ENCODE results near the gene TIMELESS.

Gene TIMELESS

GRCh38 chr12:56479625-56480024 is 30.4 kb upstream of the TIMELESS start:
- Histone ChIP-seq H3K36me3 (replicated peaks in 1 of 2; ENCODE audit: control insufficient read depth in 2 of 2, insufficient read depth in 2 of 2, low read length in 2 of 2) (peaks cover 0 to 7% of the 10 kb centered on the region in 2 donors), H2BK5ac (ENCODE audit: low read length) (no peak overlapping the region), H2BK12ac (ENCODE audit: low read length) (no peak overlapping the region), H4K8ac (ENCODE audit: low read depth, low read length) (no peak overlapping the region), H2AFZ (ENCODE audit: low read length) (no peak overlapping the region), H2BK120ac (ENCODE audit: low read depth, low read length) (no peak overlapping the region), H3K4me2 (ENCODE audit: insufficient read depth, low read length, poor library complexity, severe bottlenecking) (no peak overlapping the region), H3K14ac (ENCODE audit: low read length) (no peak overlapping the region), H3K4ac (ENCODE audit: low read length) (no peak overlapping the region), H3K27ac (replicated peaks; ENCODE audit: low read length) (no peak overlapping the region), H3K9me3 (replicated peaks in 1 of 2; ENCODE audit: control insufficient read depth in 2 of 2, insufficient read depth in 1 of 2, low read depth in 1 of 2, low read length in 2 of 2) (peaks cover 0 to 4% of the 10 kb centered on the region in 2 donors), H3K9ac (ENCODE audit: low read depth, low read length, poor library complexity) (no peak overlapping the region), H2AK5ac (ENCODE audit: low read depth, low read length) (no peak overlapping the region), H3K27me3 (ENCODE audit: control insufficient read depth in 3 of 3, insufficient read depth in 3 of 3, low read depth in 1 of 3, low read length in 3 of 3) (no peaks in the 10 kb centered on the region), H3K4me1 (ENCODE audit: control insufficient read depth in 2 of 2, insufficient read depth in 1 of 2, low read depth in 1 of 2, low read length in 2 of 2) (no peaks in the 10 kb centered on the region), H3K23ac (ENCODE audit: low read depth, low read length, poor library complexity) (no peak overlapping the region), H2BK15ac (ENCODE audit: low read length) (no peak overlapping the region), H3K18ac (ENCODE audit: low read length) (no peak overlapping the region), H3K79me1 (ENCODE audit: low read depth, low read length) (no peaks in the 10 kb centered on the region), H3K4me3 (ENCODE audit: low read length in 2 of 2) (no peak overlapping the region), H4K91ac (ENCODE audit: low read depth, low read length, poor library complexity) (no peak overlapping the region)
- no CpG with 5 or more reads among the region's 7 CpGs for WGBS, 2 donors (ENCODE audit: extremely low coverage in 2 of 2, insufficient read length in 2 of 2, insufficient replicate concordance in 1 of 2)
- no peak for DNase-seq (ENCODE audit: low spot score)

GRCh38 chr12:56477521-56478225 is 28.4 kb upstream of the TIMELESS start:
- no peaks in the 10 kb centered on the region for H3K79me1 ChIP-seq (ENCODE audit: low read depth, low read length)
- H2AFZ ChIP-seq (ENCODE audit: low read length), result no peak overlapping the region
- no CpG with 5 or more reads among the region's 6 CpGs for WGBS, 2 donors (ENCODE audit: extremely low coverage in 2 of 2, insufficient read length in 2 of 2, insufficient replicate concordance in 1 of 2)
- H3K4me3 ChIP-seq (ENCODE audit: low read length in 2 of 2), result no peak overlapping the region
- H3K14ac ChIP-seq (ENCODE audit: low read length), result peak overlapping the region; percentile 14
- no peak overlapping the region for H4K8ac ChIP-seq (ENCODE audit: low read depth, low read length)
- no peak overlapping the region for H3K4ac ChIP-seq (ENCODE audit: low read length)
- H2BK120ac ChIP-seq (ENCODE audit: low read depth, low read length), result no peak overlapping the region
- DNase-seq (ENCODE audit: low spot score), result no peak
- no peak overlapping the region for H2BK15ac ChIP-seq (ENCODE audit: low read length)
- H2BK12ac ChIP-seq (ENCODE audit: low read length), result no peak overlapping the region
- H3K23ac ChIP-seq (ENCODE audit: low read depth, low read length, poor library complexity), result peak overlapping the region; percentile 57
- no peak overlapping the region for H3K9ac ChIP-seq (ENCODE audit: low read depth, low read length, poor library complexity)
- H3K27ac ChIP-seq (replicated peaks; ENCODE audit: low read length), result no peak overlapping the region
- H3K4me2 ChIP-seq (ENCODE audit: insufficient read depth, low read length, poor library complexity, severe bottlenecking), result no peak overlapping the region
- H3K18ac ChIP-seq (ENCODE audit: low read length), result peak overlapping the region; percentile 40
- H3K27me3 ChIP-seq (ENCODE audit: control insufficient read depth in 3 of 3, insufficient read depth in 3 of 3, low read depth in 1 of 3, low read length in 3 of 3), result no peaks in the 10 kb centered on the region
- peaks cover 0 to 20% of the 10 kb centered on the region in 2 donors for H3K36me3 ChIP-seq (replicated peaks in 1 of 2; ENCODE audit: control insufficient read depth in 2 of 2, insufficient read depth in 2 of 2, low read length in 2 of 2)
- H2BK5ac ChIP-seq (ENCODE audit: low read length), result no peak overlapping the region
- H2AK5ac ChIP-seq (ENCODE audit: low read depth, low read length), result no peak overlapping the region
- H3K9me3 ChIP-seq (replicated peaks in 1 of 2; ENCODE audit: control insufficient read depth in 2 of 2, insufficient read depth in 1 of 2, low read depth in 1 of 2, low read length in 2 of 2), result peaks cover 0 to 4% of the 10 kb centered on the region in 2 donors
- H4K91ac ChIP-seq (ENCODE audit: low read depth, low read length, poor library complexity), result no peak overlapping the region
- no peaks in the 10 kb centered on the region for H3K4me1 ChIP-seq (ENCODE audit: control insufficient read depth in 2 of 2, insufficient read depth in 1 of 2, low read depth in 1 of 2, low read length in 2 of 2)

- no peak for DNase-seq (ENCODE audit: low spot score)
- Histone ChIP-seq H4K8ac (ENCODE audit: low read depth, low read length) (no peak overlapping the region), H2AFZ (ENCODE audit: low read length) (no peak overlapping the region), H2BK15ac (ENCODE audit: low read length) (no peak overlapping the region), H3K9ac (ENCODE audit: low read depth, low read length, poor library complexity) (no peak overlapping the region), H3K4ac (ENCODE audit: low read length) (no peak overlapping the region), H3K23ac (ENCODE audit: low read depth, low read length, poor library complexity) (no peak overlapping the region), H3K14ac (ENCODE audit: low read length) (no peak overlapping the region), H2BK120ac (ENCODE audit: low read depth, low read length) (no peak overlapping the region), H2AK5ac (ENCODE audit: low read depth, low read length) (no peak overlapping the region), H2BK5ac (ENCODE audit: low read length) (no peak overlapping the region), H3K18ac (ENCODE audit: low read length) (no peak overlapping the region), H2BK12ac (ENCODE audit: low read length) (no peak overlapping the region), H3K27me3 (ENCODE audit: control insufficient read depth in 3 of 3, insufficient read depth in 3 of 3, low read depth in 1 of 3, low read length in 3 of 3) (no peaks in the 10 kb centered on the region), H3K27ac (replicated peaks; ENCODE audit: low read length) (no peak overlapping the region), H3K4me2 (ENCODE audit: insufficient read depth, low read length, poor library complexity, severe bottlenecking) (no peak overlapping the region), H3K4me1 (ENCODE audit: control insufficient read depth in 2 of 2, insufficient read depth in 1 of 2, low read depth in 1 of 2, low read length in 2 of 2) (no peaks in the 10 kb centered on the region), H3K79me1 (ENCODE audit: low read depth, low read length) (no peaks in the 10 kb centered on the region), H3K4me3 (ENCODE audit: low read length in 2 of 2) (no peak overlapping the region), H3K36me3 (replicated peaks in 1 of 2; ENCODE audit: control insufficient read depth in 2 of 2, insufficient read depth in 2 of 2, low read length in 2 of 2) (peaks cover 0 to 27% of the 10 kb centered on the region in 2 donors), H3K9me3 (replicated peaks in 1 of 2; ENCODE audit: control insufficient read depth in 2 of 2, insufficient read depth in 1 of 2, low read depth in 1 of 2, low read length in 2 of 2) (peaks cover 0 to 4% of the 10 kb centered on the region in 2 donors), H4K91ac (ENCODE audit: low read depth, low read length, poor library complexity) (no peak overlapping the region)
- no CpG with 5 or more reads among the region's 1 CpG for WGBS, 2 donors (ENCODE audit: extremely low coverage in 2 of 2, insufficient read length in 2 of 2, insufficient replicate concordance in 1 of 2)
These were observed 27.8 kb upstream of the TIMELESS start for GRCh38 chr12:56476972-56477432.

- Histone ChIP-seq H2BK15ac (ENCODE audit: low read length) (no peak overlapping the region), H3K18ac (ENCODE audit: low read length) (no peak overlapping the region)
These were observed 26.9 kb upstream of the TIMELESS start for GRCh38 chr12:56476143-56476542.

More at GRCh38 chr12:56476143-56476542, 26.9 kb upstream of the TIMELESS start:
- Histone ChIP-seq H2BK12ac (ENCODE audit: low read length) (no peak overlapping the region), H3K4me2 (ENCODE audit: insufficient read depth, low read length, poor library complexity, severe bottlenecking) (no peak overlapping the region), H3K14ac (ENCODE audit: low read length) (no peak overlapping the region), H4K91ac (ENCODE audit: low read depth, low read length, poor library complexity) (no peak overlapping the region), H3K23ac (ENCODE audit: low read depth, low read length, poor library complexity) (no peak overlapping the region), H2AK5ac (ENCODE audit: low read depth, low read length) (no peak overlapping the region), H3K27me3 (ENCODE audit: control insufficient read depth in 3 of 3, insufficient read depth in 3 of 3, low read depth in 1 of 3, low read length in 3 of 3) (no peaks in the 10 kb centered on the region), H2BK5ac (ENCODE audit: low read length) (no peak overlapping the region), H3K4ac (ENCODE audit: low read length) (no peak overlapping the region), H3K79me1 (ENCODE audit: low read depth, low read length) (no peaks in the 10 kb centered on the region), H3K4me1 (ENCODE audit: control insufficient read depth in 2 of 2, insufficient read depth in 1 of 2, low read depth in 1 of 2, low read length in 2 of 2) (no peaks in the 10 kb centered on the region), H3K36me3 (replicated peaks in 1 of 2; ENCODE audit: control insufficient read depth in 2 of 2, insufficient read depth in 2 of 2, low read length in 2 of 2) (peaks cover 4 to 36% of the 10 kb centered on the region in 2 donors), H3K27ac (replicated peaks; ENCODE audit: low read length) (no peak overlapping the region), H2BK120ac (ENCODE audit: low read depth, low read length) (no peak overlapping the region), H3K9ac (ENCODE audit: low read depth, low read length, poor library complexity) (no peak overlapping the region), H4K8ac (ENCODE audit: low read depth, low read length) (no peak overlapping the region), H3K4me3 (ENCODE audit: low read length in 2 of 2) (no peak overlapping the region), H2AFZ (ENCODE audit: low read length) (no peak overlapping the region), H3K9me3 (replicated peaks in 1 of 2; ENCODE audit: control insufficient read depth in 2 of 2, insufficient read depth in 1 of 2, low read depth in 1 of 2, low read length in 2 of 2) (peaks cover 0 to 4% of the 10 kb centered on the region in 2 donors)
- no peak for DNase-seq (ENCODE audit: low spot score)
- 100% methylated on average over 1 of the region's 6 CpGs; no CpG with 5 or more reads in 1 of the 2 donors for WGBS, 2 donors (ENCODE audit: extremely low coverage in 2 of 2, insufficient read length in 2 of 2, insufficient replicate concordance in 1 of 2)

Data from neuronal stem cell (in vitro differentiated cells).